Mesothelial cell of epicardium (in vitro differentiated cells): ENCODE measurements around the gene LHX5. TPM values are rescaled to one million over a fixed set of nuclear protein-coding genes. Genes with fewer than 3 reads are reported as not detected.

Experiments
- DNase-seq, 2 experiments: peaks; one replicate each; pipeline ENCODE4 v3.0.0; 2021; ENCODE audit warnings: low spot score in 2 of 2; ENCODE audit not compliant: unreplicated experiment in 2 of 2
- H3K27ac Mint-ChIP-seq: 2 replicates; pipeline ENCODE4 v1.8.0; 2021; ENCODE audit warnings: mixed read lengths
- H3K27me3 Mint-ChIP-seq: 2 replicates; pipeline ENCODE4 v1.8.0; 2021; ENCODE audit warnings: low read depth, mixed read lengths
- H3K36me3 Mint-ChIP-seq: 2 replicates; pipeline ENCODE4 v1.8.0; 2021; ENCODE audit warnings: mixed read lengths
- H3K4me1 Mint-ChIP-seq: 2 replicates; pipeline ENCODE4 v1.8.0; 2021; ENCODE audit warnings: mixed read lengths
- H3K4me3 Mint-ChIP-seq: 2 replicates; pipeline ENCODE4 v1.8.0; 2021; ENCODE audit warnings: mild to moderate bottlenecking, moderate library complexity, mixed read lengths
- H3K9me3 Mint-ChIP-seq: 2 replicates; pipeline ENCODE4 v1.8.0; 2021; ENCODE audit warnings: mixed read lengths
- total RNA-seq: library from RNA; stranded (reverse); gene quantifications from 3 replicates; pipeline ENCODE4 v1.2.1, GENCODE V29; 2021
- TF ChIP-seq, protein P1 (sequence below): fragments of 200-600 bp; sonication (generic); IDR thresholded peaks from one replicate; pipeline ENCODE4 v1.5.0; 2021; ENCODE audit warnings: antibody characterized with exemption; ENCODE audit not compliant: unreplicated experiment

Gene LHX5
- total RNA-seq, 1 donor from 2014 or later: not detected

DNA sequence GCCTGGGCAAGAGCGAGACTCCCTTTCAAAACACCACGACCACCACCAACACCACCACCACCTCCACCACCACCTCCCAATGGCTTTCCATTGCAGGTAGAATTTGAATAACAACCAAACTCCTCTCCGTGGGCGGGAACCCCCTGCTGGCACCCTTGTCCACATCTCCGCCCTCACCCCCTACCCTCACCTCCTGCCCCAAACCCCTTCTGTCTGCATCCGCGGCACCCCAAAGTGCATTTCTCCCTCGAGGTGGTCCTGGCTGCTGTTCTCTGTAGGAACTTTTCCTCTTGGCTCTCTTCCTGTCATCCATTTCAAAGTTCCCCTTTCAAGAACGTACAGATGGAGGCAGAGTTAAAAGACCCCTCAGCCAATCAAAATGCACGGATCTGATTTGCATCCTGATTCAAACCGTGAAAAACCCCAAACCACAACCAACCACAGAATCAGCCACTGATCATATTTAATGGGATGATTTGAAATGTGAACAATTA lies 45.7 kb downstream of the LHX5 start:
- no peak for DNase-seq
- Mint-ChIP-seq H3K4me3 (no peak overlapping the region), H3K36me3 (peaks cover 3% of the 10 kb centered on the region), H3K4me1 (peaks cover 11% of the 10 kb centered on the region), H3K9me3 (peaks cover 6% of the 10 kb centered on the region), H3K27me3 (peaks cover 14% of the 10 kb centered on the region), H3K27ac (no peak overlapping the region)
- TF ChIP-seq, protein P1, sequence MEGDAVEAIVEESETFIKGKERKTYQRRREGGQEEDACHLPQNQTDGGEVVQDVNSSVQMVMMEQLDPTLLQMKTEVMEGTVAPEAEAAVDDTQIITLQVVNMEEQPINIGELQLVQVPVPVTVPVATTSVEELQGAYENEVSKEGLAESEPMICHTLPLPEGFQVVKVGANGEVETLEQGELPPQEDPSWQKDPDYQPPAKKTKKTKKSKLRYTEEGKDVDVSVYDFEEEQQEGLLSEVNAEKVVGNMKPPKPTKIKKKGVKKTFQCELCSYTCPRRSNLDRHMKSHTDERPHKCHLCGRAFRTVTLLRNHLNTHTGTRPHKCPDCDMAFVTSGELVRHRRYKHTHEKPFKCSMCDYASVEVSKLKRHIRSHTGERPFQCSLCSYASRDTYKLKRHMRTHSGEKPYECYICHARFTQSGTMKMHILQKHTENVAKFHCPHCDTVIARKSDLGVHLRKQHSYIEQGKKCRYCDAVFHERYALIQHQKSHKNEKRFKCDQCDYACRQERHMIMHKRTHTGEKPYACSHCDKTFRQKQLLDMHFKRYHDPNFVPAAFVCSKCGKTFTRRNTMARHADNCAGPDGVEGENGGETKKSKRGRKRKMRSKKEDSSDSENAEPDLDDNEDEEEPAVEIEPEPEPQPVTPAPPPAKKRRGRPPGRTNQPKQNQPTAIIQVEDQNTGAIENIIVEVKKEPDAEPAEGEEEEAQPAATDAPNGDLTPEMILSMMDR: no peak

DNA sequence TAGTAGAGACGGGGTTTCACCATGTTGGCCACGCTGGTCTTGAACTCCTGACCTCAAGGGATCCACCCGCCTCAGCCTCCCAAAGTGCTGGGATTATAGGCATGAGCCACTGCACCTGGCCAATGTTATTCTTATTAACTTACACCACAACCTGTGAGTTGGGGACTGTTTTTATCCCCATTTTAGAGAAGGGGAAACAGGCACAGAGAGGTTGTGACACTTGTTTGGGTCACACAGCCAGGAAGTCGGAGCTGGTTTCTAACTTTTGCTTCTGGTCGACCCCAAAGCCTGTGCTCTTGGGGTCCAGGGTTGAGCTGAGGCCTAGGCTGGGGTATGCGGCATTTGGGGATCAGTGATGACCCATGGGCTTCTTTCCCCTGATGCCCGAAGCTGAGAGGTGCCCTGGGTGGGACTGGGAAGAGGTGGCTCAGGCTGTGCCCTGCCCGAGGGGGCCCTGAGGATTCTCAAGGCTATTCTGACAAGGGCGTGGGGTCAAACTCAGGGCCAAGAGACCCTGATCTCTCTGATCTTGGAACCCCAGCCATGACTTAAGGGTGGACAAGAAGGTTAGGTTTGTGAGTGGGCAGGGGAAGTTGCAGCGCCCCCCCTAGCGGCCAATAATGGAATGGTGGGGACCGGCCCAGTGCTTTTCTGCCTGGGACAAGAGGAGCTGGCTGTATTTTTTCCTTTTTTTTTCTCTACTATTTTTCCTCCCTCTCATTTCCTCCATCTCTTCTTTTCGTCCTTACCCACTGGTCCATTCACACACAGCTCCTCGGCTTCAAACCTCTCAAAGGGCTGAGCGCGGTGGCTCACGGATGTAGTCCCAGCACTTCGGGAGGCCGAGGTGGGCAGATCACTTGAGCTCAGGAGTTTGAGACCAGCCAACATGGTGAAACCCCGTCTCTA lies 46.5 kb downstream of the LHX5 start:
- Mint-ChIP-seq H3K27me3 (peaks cover 13% of the 10 kb centered on the region), H3K4me1 (peaks cover 11% of the 10 kb centered on the region), H3K27ac (no peak overlapping the region), H3K9me3 (peaks cover 3% of the 10 kb centered on the region), H3K4me3 (no peak overlapping the region), H3K36me3 (peaks cover 3% of the 10 kb centered on the region)
- peak in 1 of 2 experiments; percentile 70 for DNase-seq
- TF ChIP-seq, protein P1: peak; percentile 90

DNA sequence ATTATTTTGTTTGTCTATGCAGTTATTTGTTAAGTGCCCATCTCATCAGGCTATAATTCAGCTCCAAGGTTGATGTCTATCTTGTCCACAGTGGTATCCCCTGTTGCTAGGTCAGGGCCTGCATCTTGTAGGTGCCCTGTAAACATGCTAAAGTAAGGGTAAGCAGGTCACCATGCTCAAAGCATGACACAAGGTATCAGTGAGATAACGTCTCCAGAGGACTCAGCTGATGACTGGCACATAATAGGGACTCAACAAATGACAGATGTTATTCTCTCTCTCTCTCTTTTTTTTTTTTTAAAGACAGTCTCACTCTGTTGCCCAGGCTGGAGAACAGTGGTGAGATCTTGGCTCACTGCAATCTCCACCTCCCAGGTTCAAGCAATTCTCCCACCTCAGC lies 47.2 kb downstream of the LHX5 start:
- H3K4me3 Mint-ChIP-seq: no peak overlapping the region
- TF ChIP-seq, protein P1: no peak

DNA sequence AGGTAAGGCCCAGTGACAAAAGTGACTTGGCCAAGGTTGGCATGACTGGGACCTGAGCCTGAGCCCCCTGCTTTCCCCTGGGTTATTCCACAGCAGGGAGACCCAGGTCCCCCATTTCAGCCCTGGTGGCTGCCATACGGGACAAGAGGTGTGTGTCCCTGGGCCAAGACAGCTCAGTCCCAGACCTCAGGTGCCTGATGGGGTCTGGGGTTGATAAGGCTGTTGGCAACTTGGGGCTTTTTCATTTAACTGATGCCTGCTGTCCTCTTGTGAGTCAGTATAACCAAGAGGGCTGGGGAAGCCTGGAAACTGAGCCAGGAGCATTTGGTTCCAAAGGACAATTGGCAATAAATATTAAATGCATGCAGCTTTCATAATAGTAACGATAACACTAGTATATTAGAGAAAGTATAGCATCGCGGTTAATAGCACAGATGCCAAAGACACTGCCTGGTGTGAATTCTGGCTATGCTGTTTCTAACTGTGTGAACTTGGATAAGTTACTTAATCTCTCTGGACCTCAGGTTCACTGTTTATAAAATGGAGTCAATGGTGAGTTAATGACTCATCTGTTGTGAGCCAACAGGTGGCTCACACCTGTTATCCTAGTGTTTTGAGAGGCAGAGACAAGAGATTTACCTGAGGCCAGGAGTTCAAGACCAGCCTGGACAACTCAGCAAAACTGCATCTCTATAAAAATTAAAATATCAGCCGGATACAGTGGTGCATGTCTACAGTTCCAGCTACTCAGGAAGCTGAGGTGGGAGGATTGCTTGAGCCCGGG lies 48.6 kb downstream of the LHX5 start:
- peak overlapping the region; percentile 98 for H3K27ac Mint-ChIP-seq
- H3K4me1 Mint-ChIP-seq: peaks cover 11% of the 10 kb centered on the region
- peaks cover 10% of the 10 kb centered on the region for H3K27me3 Mint-ChIP-seq
- no peaks in the 10 kb centered on the region for H3K9me3 Mint-ChIP-seq
- H3K36me3 Mint-ChIP-seq: peaks cover 3% of the 10 kb centered on the region
- peak overlapping the region; percentile 87 for H3K4me3 Mint-ChIP-seq
- TF ChIP-seq, protein P1: no peak
- DNase-seq: no peak

More for the DNA sequence above, 47.2 kb downstream of the LHX5 start:
- DNase-seq: no peak
- no peak overlapping the region for H3K27ac Mint-ChIP-seq
- peaks cover 3% of the 10 kb centered on the region for H3K36me3 Mint-ChIP-seq
- H3K4me1 Mint-ChIP-seq: peaks cover 11% of the 10 kb centered on the region
- H3K9me3 Mint-ChIP-seq: no peaks in the 10 kb centered on the region
- H3K27me3 Mint-ChIP-seq: peaks cover 10% of the 10 kb centered on the region

DNA sequence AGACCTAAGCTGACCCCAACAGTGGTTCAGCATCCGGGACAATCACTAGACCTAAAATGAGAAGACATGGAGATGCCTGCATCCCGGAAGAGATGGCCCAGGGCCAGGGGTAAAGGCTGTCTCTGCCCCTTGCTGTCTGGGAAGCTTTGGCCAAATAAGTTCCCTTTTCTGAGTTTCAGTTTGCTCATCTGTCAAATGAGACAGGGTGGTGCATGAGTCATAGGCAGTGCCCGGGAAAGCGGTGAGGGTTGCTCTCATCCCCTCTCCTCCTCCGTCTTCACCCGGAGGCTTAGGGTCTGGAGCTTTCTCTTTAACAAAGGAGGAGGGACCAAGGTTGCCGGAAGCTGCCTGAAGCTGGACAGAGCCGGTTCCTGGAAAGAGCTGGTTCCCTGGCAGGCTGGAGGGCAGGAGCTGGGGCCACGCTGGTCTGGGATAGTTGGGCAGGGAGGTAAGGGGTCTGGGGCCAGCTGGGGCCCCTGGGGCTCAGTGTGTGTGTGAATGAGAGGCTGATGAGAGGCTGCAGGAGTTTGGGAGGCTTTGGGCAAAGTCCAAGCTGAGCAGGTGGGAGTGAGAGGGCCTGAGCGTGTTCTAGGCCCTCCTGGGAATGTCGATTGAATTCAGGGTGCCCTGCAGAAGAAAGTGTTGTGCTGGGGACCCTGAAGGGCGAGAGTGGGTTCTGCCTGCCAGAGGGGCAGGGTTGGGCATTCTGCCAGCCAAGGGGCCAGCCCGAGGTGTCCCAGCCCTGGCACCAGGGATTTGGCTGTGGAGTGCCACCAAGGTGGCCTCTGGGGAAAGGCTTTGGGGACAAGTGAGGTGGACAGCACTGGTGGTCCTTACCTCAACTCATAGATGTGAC lies 49.4 kb downstream of the LHX5 start, which contains the start of gene SDSL:
Gene SDSL (plus strand): TSS at position 351 of the 856 bp plus-strand sequence. CDS start 5,603 bp downstream, outside the sequence.
- peak in 1 of 2 experiments; percentile 47 for DNase-seq
- TF ChIP-seq, protein P1: no peak
- H3K27me3 Mint-ChIP-seq: peaks cover 6% of the 10 kb centered on the region
- peak within 1 kb of the TSS; percentile 98 for H3K27ac Mint-ChIP-seq
- H3K9me3 Mint-ChIP-seq: no peaks in the 10 kb centered on the region
- peaks cover 3% of the 10 kb centered on the region for H3K36me3 Mint-ChIP-seq
- peaks cover 11% of the 10 kb centered on the region for H3K4me1 Mint-ChIP-seq
- peak within 1 kb of the TSS; percentile 87 for H3K4me3 Mint-ChIP-seq
